Hepatocyte (in vitro differentiated cells): ENCODE data around the gene KIF3B.

Source experiments
- EZH2phosphoT487 ChIP-seq: fragments of 200-600 bp; sonication (generic); IDR thresholded peaks from one replicate; pipeline ENCODE4 v1.6.1; 2018; ENCODE audit warnings: antibody characterized with exemption, mild to moderate bottlenecking, low read depth, moderate library complexity; ENCODE audit not compliant: unreplicated experiment, severe bottlenecking
- TF ChIP-seq, protein P1 (sequence below): fragments of 200-600 bp; sonication (generic); IDR thresholded peaks from 2 replicates; pipeline ENCODE4 v1.5.1; 2016; ENCODE audit warnings: antibody characterized with exemption, mild to moderate bottlenecking; ENCODE audit not compliant: poor library complexity

DNA sequence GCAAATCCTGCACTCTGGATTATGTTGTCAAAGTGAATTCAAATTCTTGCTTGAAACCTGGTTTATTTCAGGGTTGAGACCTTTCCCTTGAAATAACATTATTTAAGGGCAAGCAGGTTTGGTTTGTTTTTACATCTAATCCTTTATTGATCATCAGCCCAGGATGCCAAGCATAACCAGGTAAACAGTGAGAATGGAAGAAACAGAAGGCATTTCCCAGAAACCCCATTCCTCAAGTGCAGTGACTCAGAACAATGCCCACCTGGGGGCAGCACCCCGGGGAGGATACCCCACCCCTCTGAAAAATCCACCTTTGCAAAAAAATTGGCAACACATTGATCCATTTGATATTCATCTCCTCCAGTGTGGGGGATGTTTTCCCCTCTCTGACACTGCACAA lies 37.2 kb upstream of the KIF3B start:
- TF ChIP-seq, protein P1, sequence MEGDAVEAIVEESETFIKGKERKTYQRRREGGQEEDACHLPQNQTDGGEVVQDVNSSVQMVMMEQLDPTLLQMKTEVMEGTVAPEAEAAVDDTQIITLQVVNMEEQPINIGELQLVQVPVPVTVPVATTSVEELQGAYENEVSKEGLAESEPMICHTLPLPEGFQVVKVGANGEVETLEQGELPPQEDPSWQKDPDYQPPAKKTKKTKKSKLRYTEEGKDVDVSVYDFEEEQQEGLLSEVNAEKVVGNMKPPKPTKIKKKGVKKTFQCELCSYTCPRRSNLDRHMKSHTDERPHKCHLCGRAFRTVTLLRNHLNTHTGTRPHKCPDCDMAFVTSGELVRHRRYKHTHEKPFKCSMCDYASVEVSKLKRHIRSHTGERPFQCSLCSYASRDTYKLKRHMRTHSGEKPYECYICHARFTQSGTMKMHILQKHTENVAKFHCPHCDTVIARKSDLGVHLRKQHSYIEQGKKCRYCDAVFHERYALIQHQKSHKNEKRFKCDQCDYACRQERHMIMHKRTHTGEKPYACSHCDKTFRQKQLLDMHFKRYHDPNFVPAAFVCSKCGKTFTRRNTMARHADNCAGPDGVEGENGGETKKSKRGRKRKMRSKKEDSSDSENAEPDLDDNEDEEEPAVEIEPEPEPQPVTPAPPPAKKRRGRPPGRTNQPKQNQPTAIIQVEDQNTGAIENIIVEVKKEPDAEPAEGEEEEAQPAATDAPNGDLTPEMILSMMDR = peak; percentile 16
- TF ChIP-seq EZH2phosphoT487 = no peak
